ENCODE data around the gene DYNC1I2. TPM values are rescaled to one million over a fixed set of nuclear protein-coding genes. Genes with fewer than 3 reads are reported as not detected.

The DYNC1I2 gene
- total RNA-seq, 1 experiment from 2014 or later: 58.5 TPM

DNA sequence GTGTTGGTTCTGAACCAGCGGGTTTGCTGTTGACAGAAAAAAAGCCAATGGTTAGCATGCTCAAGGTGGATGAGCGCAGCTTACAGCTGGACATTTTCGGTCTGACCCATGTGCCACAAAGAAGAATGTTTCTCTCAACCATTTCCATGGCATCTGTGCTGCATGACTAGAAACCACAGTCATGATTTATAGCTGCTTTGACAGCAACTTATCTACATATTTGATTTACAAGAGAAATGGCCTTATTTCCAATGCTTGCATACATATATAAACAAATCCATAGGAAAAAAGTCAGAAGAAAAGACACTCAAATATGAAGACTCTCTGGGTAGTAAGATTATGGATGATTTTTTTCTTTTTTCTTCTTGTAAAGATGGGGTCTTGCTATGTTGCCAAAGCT lies 98.2 kb downstream of the DYNC1I2 start:
- no peak overlapping the region for H3K4me2 ChIP-seq (ENCODE audit: low read length)
- DNase-seq (no peak), ATAC-seq (no peak)
- no peaks in the 10 kb centered on the region for H3F3A ChIP-seq (ENCODE audit: low read length, unreplicated experiment)
- H3K9me3 ChIP-seq (ENCODE audit: low read length): no peaks in the 10 kb centered on the region
- H4K20me1 ChIP-seq (ENCODE audit: low read length): no peaks in the 10 kb centered on the region
- CTCF ChIA-PET: no interaction called here
- H3K9ac ChIP-seq (ENCODE audit: low read length): no peak overlapping the region
- TF ChIP-seq EZH2 (IDR thresholded peaks at IDR 0.05; ENCODE audit: low read length, unreplicated experiment) (no peak), CTCF (conservative IDR thresholded peaks at IDR 0.05; ENCODE audit: low read depth, low read length) (no peak), EZH2phosphoT487 (IDR thresholded peaks at IDR 0.05; ENCODE audit: borderline replicate concordance, low read length) (no peak)
- POLR2A ChIA-PET (ENCODE audit: unreplicated experiment): no interaction called here
- intact Hi-C loops (cut with micrococcal nuclease): no loop called here
- H3K27me3 ChIP-seq (ENCODE audit: low read length): no peaks in the 10 kb centered on the region
- H3K9me2 ChIP-seq (replicated peaks; ENCODE audit: low read length): no peaks in the 10 kb centered on the region
- H3K4me3 ChIP-seq (ENCODE audit: low read length): no peak overlapping the region
- no TSS peak for BruUV-seq (replicated peaks)
- H3K4me1 ChIP-seq (ENCODE audit: insufficient read depth, low read length): no peaks in the 10 kb centered on the region
- H3K79me2 ChIP-seq (ENCODE audit: low read length): no peaks in the 10 kb centered on the region
- H3K27ac ChIP-seq (ENCODE audit: low read length): no peak overlapping the region
- no peak overlapping the region for H2AFZ ChIP-seq (ENCODE audit: low read length)
- peaks cover 9% of the 10 kb centered on the region for H3K36me3 ChIP-seq (ENCODE audit: low read depth, low read length)

DNA sequence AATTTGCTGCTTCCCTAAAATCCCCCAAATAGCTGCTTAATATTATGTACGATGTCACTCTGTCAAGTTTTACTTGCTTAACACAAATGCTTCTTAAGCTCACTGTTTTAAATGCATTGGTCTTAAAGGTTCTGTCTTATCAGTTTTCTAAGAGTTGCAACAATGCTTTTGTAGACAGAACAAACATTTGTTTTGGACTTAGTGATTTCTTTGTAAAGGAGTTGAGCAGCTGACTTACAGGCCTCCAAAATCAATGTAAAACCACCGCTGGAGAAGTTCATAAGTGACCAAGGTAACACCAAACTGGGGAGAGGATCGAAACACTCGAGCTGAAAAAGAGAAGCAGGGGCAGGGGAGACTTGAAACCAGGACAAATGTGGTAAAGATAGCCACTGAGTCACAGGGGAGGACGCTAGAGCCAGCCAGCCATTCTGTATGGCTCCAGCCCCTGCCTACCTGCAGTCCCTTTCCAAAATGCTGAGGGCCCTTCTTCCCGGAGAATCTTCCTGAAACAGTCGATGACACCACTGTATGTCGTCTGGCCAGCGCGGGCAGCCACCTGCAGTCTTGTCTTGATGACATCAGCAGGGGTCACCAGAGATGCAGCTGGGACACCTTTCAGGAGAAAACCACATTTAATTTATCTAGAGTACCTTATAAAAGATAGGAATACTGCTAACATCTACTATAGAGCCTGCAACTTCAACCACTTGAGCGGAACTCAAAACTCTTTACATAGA lies 100.2 kb downstream of the DYNC1I2 start:
- no peaks in the 10 kb centered on the region for H3K9me3 ChIP-seq (ENCODE audit: low read length)
- H3K9me2 ChIP-seq (replicated peaks; ENCODE audit: low read length): no peaks in the 10 kb centered on the region
- H3K4me3 ChIP-seq (ENCODE audit: low read length): no peak overlapping the region
- no peaks in the 10 kb centered on the region for H3K27me3 ChIP-seq (ENCODE audit: low read length)
- ChIA-PET CTCF (no interaction called here), POLR2A (ENCODE audit: unreplicated experiment) (no interaction called here)
- H4K20me1 ChIP-seq (ENCODE audit: low read length): no peaks in the 10 kb centered on the region
- intact Hi-C loops (cut with micrococcal nuclease): no loop called here
- H3K36me3 ChIP-seq (ENCODE audit: low read depth, low read length): peaks cover 18% of the 10 kb centered on the region
- no peaks in the 10 kb centered on the region for H3F3A ChIP-seq (ENCODE audit: low read length, unreplicated experiment)
- H3K9ac ChIP-seq (ENCODE audit: low read length): no peak overlapping the region
- no peak overlapping the region for H3K27ac ChIP-seq (ENCODE audit: low read length)
- H3K4me2 ChIP-seq (ENCODE audit: low read length): no peak overlapping the region
- no peaks in the 10 kb centered on the region for H3K79me2 ChIP-seq (ENCODE audit: low read length)
- no TSS peak for BruUV-seq (replicated peaks)
- TF ChIP-seq EZH2 (IDR thresholded peaks at IDR 0.05; ENCODE audit: low read length, unreplicated experiment): no peak
- no peak for TF ChIP-seq CTCF (conservative IDR thresholded peaks at IDR 0.05; ENCODE audit: low read depth, low read length)
- TF ChIP-seq EZH2phosphoT487 (IDR thresholded peaks at IDR 0.05; ENCODE audit: borderline replicate concordance, low read length): no peak
- ATAC-seq (no peak), DNase-seq (no peak)
- no peak overlapping the region for H2AFZ ChIP-seq (ENCODE audit: low read length)
- no peaks in the 10 kb centered on the region for H3K4me1 ChIP-seq (ENCODE audit: insufficient read depth, low read length)

- H3K27me3 ChIP-seq (ENCODE audit: low read length): no peaks in the 10 kb centered on the region
- no peak for ATAC-seq
- no peak overlapping the region for H3K27ac ChIP-seq (ENCODE audit: low read length)
- H2AFZ ChIP-seq (ENCODE audit: low read length): no peak overlapping the region
- no peaks in the 10 kb centered on the region for H3K4me1 ChIP-seq (ENCODE audit: insufficient read depth, low read length)
- no peak overlapping the region for H3K4me3 ChIP-seq (ENCODE audit: low read length)
- no peak for DNase-seq
- intact Hi-C loops (cut with micrococcal nuclease): no loop called here
- no peaks in the 10 kb centered on the region for H3K9me3 ChIP-seq (ENCODE audit: low read length)
- peaks cover 18% of the 10 kb centered on the region for H3K36me3 ChIP-seq (ENCODE audit: low read depth, low read length)
- ChIA-PET CTCF (no interaction called here), POLR2A (ENCODE audit: unreplicated experiment) (no interaction called here)
- H3K79me2 ChIP-seq (ENCODE audit: low read length): no peaks in the 10 kb centered on the region
- no peaks in the 10 kb centered on the region for H3F3A ChIP-seq (ENCODE audit: low read length, unreplicated experiment)
- no TSS peak for BruUV-seq (replicated peaks)
- H4K20me1 ChIP-seq (ENCODE audit: low read length): no peaks in the 10 kb centered on the region
- no peaks in the 10 kb centered on the region for H3K9me2 ChIP-seq (replicated peaks; ENCODE audit: low read length)
- H3K9ac ChIP-seq (ENCODE audit: low read length): no peak overlapping the region
- H3K4me2 ChIP-seq (ENCODE audit: low read length): no peak overlapping the region
- TF ChIP-seq EZH2 (IDR thresholded peaks at IDR 0.05; ENCODE audit: low read length, unreplicated experiment): no peak
- TF ChIP-seq EZH2phosphoT487 (IDR thresholded peaks at IDR 0.05; ENCODE audit: borderline replicate concordance, low read length): no peak
- no peak for TF ChIP-seq CTCF (conservative IDR thresholded peaks at IDR 0.05; ENCODE audit: low read depth, low read length)
These were observed 101.2 kb downstream of the DYNC1I2 start for GRCh38 chr2:171788316-171788993.

All from PC-3 (cell line).